Measurements from ENCODE around the gene CYRIA. TPM values are rescaled to one million over a fixed set of nuclear protein-coding genes. Genes with fewer than 3 reads are reported as not detected.
A peak's percentile ranks its signal among the peaks of the same experiment; 100 is the strongest.

CYRIA gene
- total and polyA plus RNA-seq, 4 donors: 1.3 to 4.3 (median 2.4) TPM

GRCh38 chr2:16664052-16664731 lies 1.4 kb downstream of the CYRIA start:
- DNase-seq (ENCODE audit: low spot score): no peak
- H3K9ac ChIP-seq (ENCODE audit: low read depth in 1 of 2, low read length in 2 of 2): peak overlapping the region in 1 of 2 donors; percentile 24
- 57% methylated on average over 9 of the region's 9 CpGs for WGBS
- no peaks in the 10 kb centered on the region for H3K9me3 ChIP-seq (ENCODE audit: control insufficient read depth in 4 of 4, low read length in 3 of 4)
- H3K27me3 ChIP-seq (ENCODE audit: control insufficient read depth in 4 of 4, insufficient read depth in 4 of 4, low read length in 3 of 4): no peaks in the 10 kb centered on the region
- no peaks in the 10 kb centered on the region for H3K36me3 ChIP-seq (ENCODE audit: control insufficient read depth in 4 of 4, insufficient read depth in 3 of 4, low read depth in 1 of 4, low read length in 3 of 4)
- peak overlapping the region; percentile 65 to 71 for H3K27ac ChIP-seq (ENCODE audit: low read depth in 1 of 2, low read length in 2 of 2)
- TF ChIP-seq, protein P1, sequence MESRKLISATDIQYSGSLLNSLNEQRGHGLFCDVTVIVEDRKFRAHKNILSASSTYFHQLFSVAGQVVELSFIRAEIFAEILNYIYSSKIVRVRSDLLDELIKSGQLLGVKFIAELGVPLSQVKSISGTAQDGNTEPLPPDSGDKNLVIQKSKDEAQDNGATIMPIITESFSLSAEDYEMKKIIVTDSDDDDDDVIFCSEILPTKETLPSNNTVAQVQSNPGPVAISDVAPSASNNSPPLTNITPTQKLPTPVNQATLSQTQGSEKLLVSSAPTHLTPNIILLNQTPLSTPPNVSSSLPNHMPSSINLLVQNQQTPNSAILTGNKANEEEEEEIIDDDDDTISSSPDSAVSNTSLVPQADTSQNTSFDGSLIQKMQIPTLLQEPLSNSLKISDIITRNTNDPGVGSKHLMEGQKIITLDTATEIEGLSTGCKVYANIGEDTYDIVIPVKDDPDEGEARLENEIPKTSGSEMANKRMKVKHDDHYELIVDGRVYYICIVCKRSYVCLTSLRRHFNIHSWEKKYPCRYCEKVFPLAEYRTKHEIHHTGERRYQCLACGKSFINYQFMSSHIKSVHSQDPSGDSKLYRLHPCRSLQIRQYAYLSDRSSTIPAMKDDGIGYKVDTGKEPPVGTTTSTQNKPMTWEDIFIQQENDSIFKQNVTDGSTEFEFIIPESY (IDR thresholded peaks at IDR 0.05): no peak
- TF ChIP-seq SP1 (IDR thresholded peaks at IDR 0.05) (peak; percentile 10), HNF4A (conservative IDR thresholded peaks at IDR 0.05) (no peak), CTCF (IDR thresholded peaks at IDR 0.05; ENCODE audit: low read depth, low read length, missing input control) (no peak), FOXA1 (IDR thresholded peaks at IDR 0.05) (no peak), MAX (IDR thresholded peaks at IDR 0.05) (no peak), ATF3 (IDR thresholded peaks at IDR 0.05) (no peak), TAF1 (conservative IDR thresholded peaks at IDR 0.05) (no peak)
- H3K4me3 ChIP-seq (ENCODE audit: low read depth in 1 of 3, low read length in 3 of 3): peak overlapping the region in 2 of 3 donors; percentile 60 to 71
- peaks cover 0 to 11% (median 6%) of the 10 kb centered on the region in 4 donors for H3K4me1 ChIP-seq (ENCODE audit: control insufficient read depth in 4 of 4, insufficient read depth in 4 of 4, low read length in 3 of 4)

- no peak for DNase-seq (ENCODE audit: low spot score)
- H3K9ac ChIP-seq (ENCODE audit: low read depth in 1 of 2, low read length in 2 of 2): no peak overlapping the region
- no peak for TF ChIP-seq HNF4A (conservative IDR thresholded peaks at IDR 0.05)
- TF ChIP-seq HNF4G (IDR thresholded peaks at IDR 0.05): no peak
- TF ChIP-seq, protein P1 (IDR thresholded peaks at IDR 0.05): no peak
- TF ChIP-seq CTCF (IDR thresholded peaks at IDR 0.05; ENCODE audit: low read depth, low read length, missing input control): no peak
- TF ChIP-seq ATF3 (IDR thresholded peaks at IDR 0.05): no peak
- TF ChIP-seq RXRA (IDR thresholded peaks at IDR 0.05): peak; percentile 32 to 49
- TF ChIP-seq GABPA (IDR thresholded peaks at IDR 0.05 in 1 of 2, conservative IDR thresholded peaks at IDR 0.05 in 1 of 2): no peak
- TF ChIP-seq NR2F2 (IDR thresholded peaks at IDR 0.05): peak; percentile 70
- no peak for TF ChIP-seq MAX (IDR thresholded peaks at IDR 0.05)
- TF ChIP-seq RAD21 (IDR thresholded peaks at IDR 0.05): no peak
- TF ChIP-seq, protein P2, sequence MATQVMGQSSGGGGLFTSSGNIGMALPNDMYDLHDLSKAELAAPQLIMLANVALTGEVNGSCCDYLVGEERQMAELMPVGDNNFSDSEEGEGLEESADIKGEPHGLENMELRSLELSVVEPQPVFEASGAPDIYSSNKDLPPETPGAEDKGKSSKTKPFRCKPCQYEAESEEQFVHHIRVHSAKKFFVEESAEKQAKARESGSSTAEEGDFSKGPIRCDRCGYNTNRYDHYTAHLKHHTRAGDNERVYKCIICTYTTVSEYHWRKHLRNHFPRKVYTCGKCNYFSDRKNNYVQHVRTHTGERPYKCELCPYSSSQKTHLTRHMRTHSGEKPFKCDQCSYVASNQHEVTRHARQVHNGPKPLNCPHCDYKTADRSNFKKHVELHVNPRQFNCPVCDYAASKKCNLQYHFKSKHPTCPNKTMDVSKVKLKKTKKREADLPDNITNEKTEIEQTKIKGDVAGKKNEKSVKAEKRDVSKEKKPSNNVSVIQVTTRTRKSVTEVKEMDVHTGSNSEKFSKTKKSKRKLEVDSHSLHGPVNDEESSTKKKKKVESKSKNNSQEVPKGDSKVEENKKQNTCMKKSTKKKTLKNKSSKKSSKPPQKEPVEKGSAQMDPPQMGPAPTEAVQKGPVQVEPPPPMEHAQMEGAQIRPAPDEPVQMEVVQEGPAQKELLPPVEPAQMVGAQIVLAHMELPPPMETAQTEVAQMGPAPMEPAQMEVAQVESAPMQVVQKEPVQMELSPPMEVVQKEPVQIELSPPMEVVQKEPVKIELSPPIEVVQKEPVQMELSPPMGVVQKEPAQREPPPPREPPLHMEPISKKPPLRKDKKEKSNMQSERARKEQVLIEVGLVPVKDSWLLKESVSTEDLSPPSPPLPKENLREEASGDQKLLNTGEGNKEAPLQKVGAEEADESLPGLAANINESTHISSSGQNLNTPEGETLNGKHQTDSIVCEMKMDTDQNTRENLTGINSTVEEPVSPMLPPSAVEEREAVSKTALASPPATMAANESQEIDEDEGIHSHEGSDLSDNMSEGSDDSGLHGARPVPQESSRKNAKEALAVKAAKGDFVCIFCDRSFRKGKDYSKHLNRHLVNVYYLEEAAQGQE (IDR thresholded peaks at IDR 0.05): no peak
- no peak for TF ChIP-seq JUND (IDR thresholded peaks at IDR 0.05)
Observed at GRCh38 chr2:16663121-16663905, 2.3 kb downstream of the CYRIA start.

More at GRCh38 chr2:16663121-16663905, 2.3 kb downstream of the CYRIA start:
- Histone ChIP-seq H3K36me3 (ENCODE audit: control insufficient read depth in 4 of 4, insufficient read depth in 3 of 4, low read depth in 1 of 4, low read length in 3 of 4) (no peaks in the 10 kb centered on the region), H3K4me3 (ENCODE audit: low read depth in 1 of 3, low read length in 3 of 3) (no peak overlapping the region), H3K27me3 (ENCODE audit: control insufficient read depth in 4 of 4, insufficient read depth in 4 of 4, low read length in 3 of 4) (no peaks in the 10 kb centered on the region), H3K27ac (ENCODE audit: low read depth in 1 of 2, low read length in 2 of 2) (peak overlapping the region; percentile 65 to 71), H3K9me3 (ENCODE audit: control insufficient read depth in 4 of 4, low read length in 3 of 4) (no peaks in the 10 kb centered on the region), H3K4me1 (ENCODE audit: control insufficient read depth in 4 of 4, insufficient read depth in 4 of 4, low read length in 3 of 4) (peaks cover 0 to 11% (median 6%) of the 10 kb centered on the region in 4 donors)
- WGBS: 83% methylated on average over 4 of the region's 4 CpGs

Measured in liver (tissue), 9 donors.